Cerebellar cortex (tissue), 1 donor: ENCODE results near the gene CCDC127.
"Not testable (repeated sequence)": the region's sequence is repeated elsewhere in the genome, so short reads cannot be mapped to it uniquely, and the experiment has no call there.

Experiments used
- DNase-seq: peaks from one replicate; pipeline ENCODE4 v3.0.0-alpha.2; 2015; ENCODE audit warnings: low spot score

CCDC127 gene, protein sequence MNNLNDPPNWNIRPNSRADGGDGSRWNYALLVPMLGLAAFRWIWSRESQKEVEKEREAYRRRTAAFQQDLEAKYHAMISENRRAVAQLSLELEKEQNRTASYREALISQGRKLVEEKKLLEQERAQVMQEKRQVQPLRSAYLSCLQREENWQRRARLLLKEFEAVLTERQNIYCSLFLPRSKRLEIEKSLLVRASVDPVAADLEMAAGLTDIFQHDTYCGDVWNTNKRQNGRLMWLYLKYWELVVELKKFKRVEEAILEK

DNA sequence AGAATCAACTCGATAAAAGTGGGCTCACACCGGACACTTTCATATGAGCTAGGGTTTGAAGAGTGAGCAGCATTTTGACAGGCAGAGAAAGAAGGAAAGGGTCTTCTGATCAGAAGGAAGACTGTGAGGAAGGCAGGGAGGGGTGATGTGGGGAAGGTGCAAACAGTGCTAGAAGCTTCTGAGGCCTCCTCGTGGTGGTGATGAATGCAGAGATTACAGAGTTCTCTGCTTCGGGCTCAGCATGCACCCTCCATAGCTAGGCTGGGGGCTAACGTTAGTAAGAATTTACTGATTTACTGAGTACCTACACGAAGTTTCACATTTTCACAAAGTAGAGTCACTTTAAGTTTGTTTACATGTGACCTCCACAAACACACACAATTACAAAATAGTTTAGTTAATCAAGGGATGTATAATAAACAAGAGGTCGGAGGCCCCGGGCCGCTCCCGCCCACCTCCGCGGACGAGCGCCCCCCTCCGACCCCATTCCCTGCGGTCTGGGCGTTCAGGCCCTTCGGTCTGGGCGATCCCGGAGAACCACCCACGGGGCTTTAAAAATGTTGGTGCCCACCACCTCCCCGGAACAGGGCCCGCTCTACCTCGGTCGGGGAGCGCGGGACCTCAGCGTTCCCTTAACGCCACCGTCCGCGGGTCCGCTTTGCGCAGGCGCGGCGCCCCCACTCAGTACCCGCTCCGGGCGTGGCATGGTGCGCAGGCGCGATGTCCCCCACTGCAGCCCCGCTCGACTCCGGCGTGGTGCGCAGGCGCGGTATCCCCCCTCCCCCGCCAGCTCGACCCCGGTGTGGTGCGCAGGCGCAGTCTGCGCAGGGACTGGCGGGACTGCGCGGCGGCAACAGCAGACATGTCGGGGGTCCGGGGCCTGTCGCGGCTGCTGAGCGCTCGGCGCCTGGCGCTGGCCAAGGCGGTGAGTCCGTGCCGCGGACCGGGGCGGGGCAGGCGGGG lies at the start of gene CCDC127, which contains the start of gene SDHA:
TSS of gene CCDC127 (minus strand) at position 660 of the 963 bp plus-strand sequence. CDS start 1,304 bp downstream, outside the sequence.
TSS of gene SDHA (plus strand) at position 827 of the 963 bp plus-strand sequence. CDS start at position 863, 36 bp downstream.
- peak; percentile 88 for DNase-seq

DNA sequence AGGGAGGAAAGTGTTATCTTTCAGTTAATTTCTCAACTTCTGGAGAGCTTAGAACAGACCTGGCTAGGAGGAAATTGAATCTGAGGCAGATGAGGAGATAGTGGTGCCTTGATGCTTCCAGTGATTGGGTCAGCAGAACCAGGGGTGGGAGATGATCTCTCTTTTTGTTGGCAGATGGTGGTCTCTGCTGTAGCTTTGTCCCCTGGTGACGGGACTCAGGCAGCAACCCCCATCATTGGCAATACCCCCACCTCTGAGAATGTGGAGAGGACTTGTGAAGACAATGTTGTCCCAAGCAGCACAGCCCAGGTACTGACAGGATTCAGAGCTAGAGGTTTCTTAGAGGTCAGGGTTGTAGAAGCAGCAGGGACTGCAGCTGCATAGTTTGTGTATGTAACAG lies 49.8 kb upstream of the CCDC127 start:
- no peak for DNase-seq

DNA sequence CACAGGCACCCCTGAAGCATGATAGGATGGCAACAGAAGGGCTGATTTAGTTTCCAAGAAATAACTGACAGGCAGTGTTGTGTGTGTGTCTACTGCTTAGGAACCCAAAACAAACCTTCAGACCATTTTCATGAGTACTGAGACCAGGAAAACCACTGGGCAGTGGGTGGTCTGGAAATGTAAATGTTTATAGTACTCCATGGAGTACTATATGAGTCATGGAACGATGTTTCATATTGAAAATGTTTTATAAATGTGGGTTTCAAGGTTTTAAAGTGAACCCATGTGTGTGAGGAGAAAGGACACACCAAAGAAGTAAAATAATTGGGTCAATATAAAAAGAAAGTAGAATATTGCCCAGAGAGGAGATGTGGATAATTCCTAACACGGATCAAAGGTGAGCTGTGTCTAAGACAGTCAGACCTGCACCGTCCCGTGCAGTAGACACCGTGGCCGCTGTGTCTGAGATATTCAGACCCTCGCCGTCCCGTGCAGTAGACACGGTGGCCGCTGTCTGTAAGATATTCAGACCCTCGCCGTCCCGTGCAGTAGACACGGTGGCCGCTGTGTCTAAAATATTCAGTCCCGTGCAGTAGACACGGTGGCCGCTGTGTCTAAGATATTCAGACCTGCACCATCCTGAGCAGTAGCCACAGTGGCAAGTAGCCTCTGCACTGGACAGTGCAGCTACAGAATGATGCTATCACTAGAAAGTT lies 48.5 kb upstream of the CCDC127 start:
- DNase-seq, result not testable (repeated sequence)

DNA sequence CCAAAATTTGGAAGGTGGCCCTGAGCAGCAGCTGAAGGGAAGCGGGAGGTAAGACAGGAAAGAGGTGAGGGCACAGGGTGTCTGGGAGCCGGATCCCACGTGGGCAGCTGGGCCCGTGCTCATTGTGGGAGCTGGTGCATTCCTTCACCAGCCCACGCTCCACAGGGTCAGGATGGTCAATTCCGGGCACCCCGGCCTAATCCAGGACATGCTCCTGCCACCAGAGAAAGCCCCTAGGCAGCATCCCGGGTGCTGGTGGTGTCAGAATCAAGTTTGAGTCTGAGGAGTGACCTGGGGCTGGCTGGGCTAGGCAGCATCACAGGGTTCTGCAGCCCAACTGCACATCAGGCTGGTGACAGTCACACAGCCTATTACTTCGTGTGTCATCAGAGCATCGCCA lies 46.4 kb upstream of the CCDC127 start:
- no peak for DNase-seq

DNA sequence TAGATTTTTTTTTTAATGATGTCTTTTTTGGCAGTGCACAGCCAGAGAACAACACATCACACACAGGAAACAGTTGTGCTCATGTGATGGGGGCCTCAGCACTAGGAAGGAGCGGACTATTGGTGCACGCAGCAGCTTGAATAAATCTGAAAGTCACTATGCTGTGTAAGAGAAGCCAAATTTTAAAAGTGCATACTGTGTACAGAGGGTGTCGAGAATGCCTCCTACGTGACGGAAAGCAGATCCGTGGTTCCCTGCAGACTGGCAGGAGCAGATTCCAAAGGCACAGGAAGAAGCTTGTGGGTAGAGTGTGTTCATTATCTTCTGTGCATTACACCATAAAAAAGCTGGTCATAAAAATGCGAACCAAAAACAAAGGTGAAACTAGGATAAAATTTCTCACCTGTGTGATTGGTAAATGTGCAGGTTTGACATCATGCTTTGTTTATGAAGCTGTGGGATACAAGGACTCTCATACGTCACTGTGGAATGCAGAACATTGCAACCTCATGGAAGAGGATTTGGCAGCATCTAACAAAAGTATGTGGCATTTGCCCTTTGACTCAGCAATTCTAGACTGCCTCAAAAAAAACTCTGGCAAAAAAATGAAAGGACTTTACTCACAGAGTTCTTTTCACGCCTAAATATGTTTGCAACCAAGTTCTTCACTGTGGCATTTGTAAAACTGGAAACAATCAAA lies 45.5 kb upstream of the CCDC127 start:
- not testable (repeated sequence) for DNase-seq

DNA sequence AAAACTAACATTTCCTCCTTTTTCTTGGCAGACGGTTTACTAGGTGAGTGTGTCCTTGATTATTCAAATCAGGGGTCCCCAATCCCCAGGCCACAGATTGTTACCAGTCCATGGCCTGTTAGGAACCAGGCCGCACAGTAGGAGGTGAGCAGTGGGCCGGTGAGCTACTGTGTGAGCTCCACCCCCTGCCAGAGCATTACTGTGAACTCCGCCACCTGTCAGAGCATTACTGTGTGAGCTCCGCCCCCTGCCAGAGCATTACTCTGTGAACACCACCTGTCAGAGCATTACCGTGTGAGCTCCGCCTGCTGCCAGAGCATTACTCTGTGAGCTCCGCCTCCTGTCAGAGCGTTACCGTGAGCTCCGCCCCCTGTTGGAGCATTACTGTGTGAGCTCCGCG lies 39.2 kb upstream of the CCDC127 start:
- DNase-seq, result no peak

DNA sequence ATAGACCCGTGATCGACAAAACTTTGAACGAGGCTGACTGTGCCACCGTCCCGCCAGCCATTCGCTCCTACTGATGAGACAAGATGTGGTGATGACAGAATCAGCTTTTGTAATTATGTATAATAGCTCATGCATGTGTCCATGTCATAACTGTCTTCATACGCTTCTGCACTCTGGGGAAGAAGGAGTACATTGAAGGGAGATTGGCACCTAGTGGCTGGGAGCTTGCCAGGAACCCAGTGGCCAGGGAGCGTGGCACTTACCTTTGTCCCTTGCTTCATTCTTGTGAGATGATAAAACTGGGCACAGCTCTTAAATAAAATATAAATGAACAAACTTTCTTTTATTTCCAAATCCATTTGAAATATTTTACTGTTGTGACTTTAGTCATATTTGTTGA lies 38.4 kb upstream of the CCDC127 start:
- not testable (repeated sequence) for DNase-seq

DNA sequence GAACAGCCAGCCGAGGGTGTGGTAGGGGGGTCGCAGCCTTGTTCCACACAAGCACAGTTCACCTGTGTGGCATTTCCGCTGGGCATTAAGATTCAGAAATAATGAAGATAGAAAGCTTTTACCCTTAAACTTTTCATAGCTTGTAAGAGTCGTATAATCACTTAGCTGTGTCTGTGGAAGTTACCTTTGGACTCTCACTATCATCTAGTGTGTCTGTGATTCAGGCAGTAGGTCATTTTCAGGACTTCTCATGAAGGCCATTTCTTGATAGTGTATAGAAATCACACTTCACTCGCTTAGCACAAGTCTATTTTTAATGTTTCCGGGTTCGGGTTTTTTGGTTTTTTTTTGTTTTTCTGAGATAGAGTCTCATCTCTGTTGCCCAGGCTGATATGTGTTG lies 37.2 kb upstream of the CCDC127 start:
- DNase-seq, result not testable (repeated sequence)

DNA sequence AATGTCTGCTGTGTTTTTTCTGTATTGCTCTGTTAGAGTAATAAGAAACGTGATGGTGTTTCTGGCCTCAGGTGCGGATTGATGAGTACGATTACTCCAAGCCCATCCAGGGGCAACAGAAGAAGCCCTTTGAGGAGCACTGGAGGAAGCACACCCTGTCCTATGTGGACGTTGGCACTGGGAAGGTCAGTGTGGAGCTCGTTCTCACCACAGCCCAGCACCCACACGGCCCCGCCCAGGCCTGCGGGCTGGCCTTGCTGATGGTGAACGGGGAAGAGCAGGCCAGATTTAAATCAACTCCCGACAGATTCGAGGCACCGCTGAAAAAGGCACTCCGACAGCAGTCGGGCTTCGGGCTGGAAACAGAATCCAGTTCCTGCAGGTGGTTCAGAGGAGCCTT lies 36.4 kb upstream of the CCDC127 start:
- DNase-seq, result not testable (repeated sequence)

DNA sequence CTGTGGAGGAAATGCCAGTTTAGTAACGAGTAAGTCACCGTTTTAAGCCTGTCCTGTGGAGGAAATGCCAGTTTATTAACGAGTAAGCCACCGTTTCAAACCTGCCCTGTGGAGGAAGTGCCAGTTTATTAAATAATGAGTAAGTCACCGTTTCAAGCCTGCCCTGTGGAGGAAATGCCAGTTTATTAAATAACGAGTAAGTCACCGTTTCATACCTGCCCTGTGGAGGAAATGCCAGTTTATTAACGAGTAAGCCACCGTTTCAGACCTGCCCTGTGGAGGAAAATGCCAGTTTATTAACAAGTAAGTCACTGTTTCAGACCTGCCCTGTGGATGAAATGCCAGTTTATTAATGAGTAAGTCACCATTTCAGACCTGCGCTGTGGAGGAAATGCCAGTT lies 34.6 kb upstream of the CCDC127 start:
- no peak for DNase-seq

DNA sequence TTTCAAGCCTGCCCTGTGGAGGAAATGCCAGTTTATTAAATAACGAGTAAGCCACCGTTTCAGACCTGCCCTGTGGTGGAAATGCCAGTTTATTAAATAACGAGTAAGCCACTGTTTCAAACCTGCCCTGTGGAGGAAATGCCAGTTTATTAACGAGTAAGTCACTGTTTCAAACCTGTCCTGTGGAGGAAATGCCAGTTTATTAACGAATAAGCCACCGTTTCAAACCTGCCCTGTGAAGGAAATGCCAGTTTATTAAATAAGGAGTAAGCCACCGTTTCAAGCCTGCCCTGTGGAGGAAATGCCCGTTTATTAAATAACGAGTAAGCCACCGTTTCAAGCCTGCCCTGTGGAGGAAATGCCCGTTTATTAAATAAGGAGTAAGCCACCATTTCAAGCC lies 34.0 kb upstream of the CCDC127 start:
- DNase-seq, result not testable (repeated sequence)

DNA sequence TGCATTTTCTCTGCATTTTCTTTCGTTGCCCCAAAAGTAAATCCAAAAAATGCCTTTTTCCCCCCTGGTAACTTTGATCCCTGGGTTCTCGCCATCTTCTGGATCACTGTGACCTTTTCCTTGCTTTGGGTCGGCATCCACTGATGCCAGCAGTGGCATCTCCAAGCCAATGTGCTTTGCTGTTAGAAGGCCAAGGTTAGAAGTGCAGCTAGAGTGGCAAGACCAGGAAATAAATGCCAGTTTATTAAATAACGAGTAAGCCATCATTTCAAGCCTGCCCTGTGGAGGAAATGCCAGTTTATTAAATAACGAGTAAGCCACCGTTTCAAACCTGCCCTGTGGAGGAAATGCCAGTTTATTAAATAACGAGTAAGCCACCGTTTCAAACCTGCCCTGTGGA lies 33.6 kb upstream of the CCDC127 start:
- not testable (repeated sequence) for DNase-seq

DNA sequence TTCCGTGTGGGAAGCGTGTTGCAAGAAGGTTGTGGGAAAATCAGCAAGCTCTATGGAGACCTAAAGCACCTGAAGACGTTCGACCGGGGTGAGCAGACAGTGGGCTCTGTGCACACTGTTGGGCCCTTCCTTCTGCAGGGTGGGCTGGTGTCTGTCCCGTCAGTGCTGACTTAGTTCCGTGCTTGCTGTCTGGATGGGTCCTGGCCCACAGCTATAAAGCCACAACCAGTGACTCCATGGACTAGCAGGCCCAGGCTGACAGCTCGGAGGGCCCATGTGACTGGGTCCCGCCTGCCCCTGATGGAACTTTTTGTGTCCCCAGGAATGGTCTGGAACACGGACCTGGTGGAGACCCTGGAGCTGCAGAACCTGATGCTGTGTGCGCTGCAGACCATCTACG lies 33.1 kb upstream of the CCDC127 start:
- not testable (repeated sequence) for DNase-seq

DNA sequence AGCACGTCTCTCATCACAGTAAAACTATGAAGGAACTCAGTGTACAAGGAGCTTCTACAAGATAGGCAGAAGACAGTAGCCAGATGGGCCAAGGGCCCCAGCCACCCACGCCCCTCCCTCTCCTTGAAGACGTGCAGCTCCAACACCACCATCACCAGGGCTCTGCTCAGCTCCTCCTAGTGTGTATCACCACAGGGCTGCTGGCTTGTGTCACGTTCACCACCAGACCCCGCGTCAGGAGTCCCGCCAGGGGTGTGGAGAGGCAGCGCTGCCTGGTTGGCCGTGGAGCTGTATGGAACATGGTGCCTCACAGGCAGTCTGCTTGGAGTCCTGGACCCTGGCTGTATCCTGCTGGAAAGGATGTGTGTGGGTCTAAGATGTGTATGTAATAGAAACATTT lies 32.4 kb upstream of the CCDC127 start:
- DNase-seq, result not testable (repeated sequence)

DNA sequence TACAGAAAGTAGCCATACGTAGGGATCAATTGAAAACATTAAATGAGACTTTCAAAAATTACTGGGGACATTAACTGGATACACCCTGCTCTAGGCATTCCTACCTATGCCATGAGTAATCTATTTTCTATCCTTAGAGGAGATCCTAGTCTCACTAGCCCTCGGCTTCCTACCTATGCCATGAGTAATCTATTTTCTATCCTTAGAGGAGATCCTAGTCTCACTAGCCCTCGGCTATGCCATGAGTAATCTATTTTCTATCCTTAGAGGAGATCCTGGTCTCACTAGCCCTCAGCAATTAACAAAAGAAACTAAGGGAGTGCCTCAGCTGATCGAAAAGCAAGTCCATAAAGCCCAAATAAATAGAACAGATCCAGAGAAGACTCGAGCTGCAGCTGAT lies 27.8 kb upstream of the CCDC127 start:
- not testable (repeated sequence) for DNase-seq

DNA sequence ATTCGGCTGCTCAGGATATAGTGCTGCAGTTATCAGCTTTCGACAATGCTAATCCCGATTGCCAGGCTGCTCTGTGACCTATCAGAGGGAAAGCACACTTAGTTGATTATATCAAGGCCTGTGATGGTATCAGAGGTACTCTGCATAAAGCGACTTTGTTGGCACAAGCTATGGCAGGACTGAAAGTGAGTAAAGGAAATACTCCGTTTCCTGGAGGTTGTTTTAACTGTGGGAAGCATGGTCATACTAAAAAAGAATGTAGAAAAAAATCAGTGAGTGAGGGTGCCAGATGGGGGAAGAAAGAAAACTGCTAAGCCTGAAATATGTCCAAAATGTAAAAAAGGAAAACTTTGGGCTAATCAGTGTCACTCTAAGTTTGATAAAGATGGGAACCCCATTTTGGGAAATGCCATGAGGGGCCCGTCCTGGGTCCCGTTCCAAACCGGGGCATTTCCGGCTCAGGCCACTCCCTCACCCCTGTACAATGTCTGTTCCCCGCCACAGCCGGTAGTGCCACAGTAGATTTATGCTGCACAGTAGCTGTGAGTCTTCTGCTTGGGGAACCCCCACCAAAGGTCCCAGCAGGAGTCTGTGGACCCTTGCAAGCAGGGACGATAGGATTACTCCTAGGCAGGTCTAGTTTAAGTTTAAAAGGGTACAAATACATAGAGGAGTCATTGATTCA lies 25.9 kb upstream of the CCDC127 start:
- not testable (repeated sequence) for DNase-seq

DNA sequence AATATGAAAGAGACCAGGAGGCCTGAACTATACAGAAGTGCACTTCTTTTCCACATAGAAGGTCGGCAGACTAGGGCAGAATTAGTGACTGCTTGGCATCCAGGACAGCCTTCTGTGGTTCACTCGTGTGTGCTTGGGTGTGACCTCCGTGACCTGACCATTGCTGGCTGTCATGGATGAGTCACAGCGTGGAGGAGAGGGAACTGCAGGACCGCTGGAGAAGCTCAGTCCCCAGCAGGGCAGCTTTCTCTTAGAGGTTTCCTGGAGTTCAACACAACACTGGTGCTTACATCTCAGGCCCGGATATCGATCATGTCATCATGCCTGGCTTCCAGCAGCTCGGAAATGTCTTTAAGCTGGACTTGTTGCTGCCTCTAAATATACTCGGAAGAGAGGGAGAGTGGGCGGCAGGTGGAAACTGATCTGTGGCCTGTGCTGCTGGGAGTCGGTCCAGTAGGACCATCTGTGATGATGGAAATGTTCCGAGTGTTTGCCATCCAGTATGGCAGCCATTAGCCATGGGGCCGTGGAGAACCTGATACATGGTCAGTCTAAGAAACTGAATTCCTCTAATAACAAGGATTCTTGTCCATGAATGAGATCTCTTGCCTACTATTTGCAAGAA lies 23.2 kb upstream of the CCDC127 start:
- DNase-seq, result peak; percentile 83

DNA sequence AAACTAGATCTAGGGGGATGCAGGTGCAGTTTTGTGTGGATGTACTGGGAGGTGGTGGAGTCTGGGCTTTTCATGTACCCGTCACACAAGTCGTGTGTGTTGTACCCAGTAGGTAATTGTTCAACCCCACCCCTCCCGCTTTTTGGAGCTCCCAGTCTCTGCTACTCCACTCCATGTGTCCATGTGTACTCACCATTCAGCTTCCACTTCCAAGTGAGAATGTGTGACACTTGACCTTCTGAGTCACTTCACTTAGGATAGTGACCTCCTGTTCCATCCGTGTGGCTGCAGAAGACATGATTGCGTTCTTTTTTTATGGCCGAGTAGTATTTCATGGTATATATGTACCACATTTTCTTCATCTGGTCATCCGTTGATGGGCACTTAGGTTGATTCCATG lies 22.6 kb upstream of the CCDC127 start:
- DNase-seq, result not testable (repeated sequence)

DNA sequence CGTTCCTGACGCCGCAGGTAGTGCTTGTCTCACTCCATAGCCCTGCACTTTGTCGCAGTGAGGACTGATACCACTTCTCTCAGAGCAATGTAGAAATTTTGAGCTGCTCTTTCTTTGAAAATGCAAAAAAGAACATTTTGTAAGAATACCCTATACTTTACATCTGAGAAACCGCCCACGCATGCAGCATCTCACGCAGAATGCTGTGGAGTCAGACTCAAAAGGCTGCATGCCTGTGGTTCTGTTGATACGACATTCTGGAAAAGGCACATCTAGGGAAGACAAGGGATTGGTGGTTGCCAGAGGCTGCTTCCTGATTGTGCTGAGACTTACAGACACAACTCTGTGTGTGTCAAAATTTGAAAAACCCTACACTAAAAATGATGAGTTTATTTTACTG lies 20.0 kb upstream of the CCDC127 start:
- not testable (repeated sequence) for DNase-seq

DNA sequence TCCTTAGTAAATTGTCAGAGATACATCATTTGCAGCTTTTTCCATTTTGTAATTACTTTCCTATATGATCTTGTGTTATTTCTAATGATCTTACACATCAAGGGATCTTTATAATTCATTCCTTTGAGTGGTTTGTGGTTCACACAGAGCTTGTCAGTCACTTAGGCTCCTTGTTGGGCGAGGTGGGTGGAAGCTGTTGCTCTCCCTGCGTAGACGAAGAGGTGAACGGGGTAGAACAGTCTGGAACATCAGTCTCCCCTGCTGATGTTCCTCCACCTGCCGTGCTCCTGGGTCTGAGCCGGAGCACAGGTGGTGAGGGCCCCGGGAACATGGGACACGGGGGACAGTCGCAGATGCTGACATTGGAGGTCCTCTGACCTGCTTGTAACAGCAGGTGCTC lies 17.6 kb upstream of the CCDC127 start:
- DNase-seq, result not testable (repeated sequence)

DNA sequence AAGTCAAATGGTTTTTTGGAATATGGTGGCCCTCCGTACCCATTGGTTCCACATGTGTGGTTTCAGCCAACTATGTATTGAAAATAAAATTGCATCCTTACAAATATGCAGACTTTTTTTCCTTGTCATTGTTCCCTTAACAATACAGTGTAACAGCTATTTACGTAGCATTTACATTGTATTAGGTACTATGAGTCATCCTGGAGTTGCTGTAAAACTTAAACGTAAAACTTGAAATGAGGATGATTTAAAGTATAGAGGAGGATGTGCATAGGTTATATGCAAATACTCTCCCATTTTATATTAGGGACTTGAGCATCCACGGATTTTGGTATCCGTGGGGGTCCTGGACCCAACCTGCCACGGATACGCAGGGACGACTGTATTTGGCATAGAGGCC lies 16.5 kb upstream of the CCDC127 start:
- DNase-seq, result no peak
